ENCODE results near the gene SLC6A8.
"Not testable (repeated sequence)": the region's sequence is repeated elsewhere in the genome, so short reads cannot be mapped to it uniquely, and the experiment has no call there.

SLC6A8 gene

DNA sequence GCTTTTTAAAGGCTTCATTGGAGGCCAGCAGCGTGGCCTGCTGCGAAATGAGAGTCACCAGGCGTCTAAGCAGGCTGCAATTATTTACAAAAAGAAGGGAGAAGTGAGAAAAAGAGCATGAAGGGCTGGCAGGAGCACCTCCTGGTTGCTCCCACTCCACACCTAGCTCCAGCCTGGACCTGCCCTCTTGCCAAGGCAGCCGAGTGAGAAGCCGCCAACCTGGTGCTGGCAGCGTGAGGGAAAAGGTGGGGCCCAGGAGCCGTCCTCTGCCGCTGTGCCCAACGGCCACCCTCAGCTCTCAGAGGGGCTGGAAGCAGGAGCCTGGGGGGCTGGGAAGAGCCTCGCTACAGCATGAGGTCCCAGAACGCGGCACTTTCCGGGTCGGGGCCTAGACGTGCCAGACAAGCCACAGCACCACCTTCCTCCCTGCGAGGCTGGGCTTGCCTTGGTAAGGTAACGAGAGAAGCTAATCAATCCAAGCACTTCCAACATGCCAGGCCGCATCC lies 16.3 kb downstream of the SLC6A8 start:
- no peak for FAIRE-seq

DNA sequence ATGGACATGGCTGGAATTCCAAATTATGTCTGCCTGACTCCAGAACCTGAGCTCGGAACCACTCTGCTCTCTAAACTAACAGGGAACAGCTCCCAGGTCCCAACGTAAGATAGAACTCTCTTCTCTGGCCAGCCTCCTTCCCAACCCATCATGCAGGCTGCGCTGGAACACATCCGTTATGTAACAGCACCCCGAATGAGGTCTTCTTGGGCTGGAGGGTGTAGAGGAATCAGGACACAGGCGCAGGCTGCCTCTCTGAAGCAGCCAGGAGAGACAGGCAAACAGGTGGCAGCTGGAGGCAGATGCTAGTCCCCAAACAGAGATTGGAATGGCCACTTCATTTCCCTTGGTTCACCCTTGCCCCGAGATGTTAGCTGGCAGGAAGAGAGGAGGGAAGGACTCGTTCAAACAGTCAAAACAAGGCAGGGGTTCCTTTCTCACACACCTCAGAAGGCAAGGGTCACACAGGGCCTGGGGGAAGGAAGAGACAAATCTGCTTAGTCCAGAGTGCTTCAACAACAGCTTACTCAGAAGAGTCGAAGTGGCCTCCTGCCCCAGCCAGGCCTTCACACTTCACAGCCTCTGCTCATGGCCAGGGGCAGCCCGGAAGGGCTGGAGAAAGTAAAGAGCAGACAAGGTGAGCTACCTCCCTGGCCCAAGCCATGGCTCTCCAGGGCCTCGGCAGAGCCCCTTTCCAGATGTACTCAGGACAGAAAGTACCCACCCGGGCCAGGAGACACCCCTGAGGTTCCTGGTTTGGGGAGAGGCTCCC lies 17.1 kb downstream of the SLC6A8 start:
- not testable (repeated sequence) for FAIRE-seq; DNase-seq (ENCODE audit: insufficient read length, low spot score)

More for the DNA sequence above, 16.3 kb downstream of the SLC6A8 start:
- no peak for DNase-seq (ENCODE audit: insufficient read length, low spot score)

DNA sequence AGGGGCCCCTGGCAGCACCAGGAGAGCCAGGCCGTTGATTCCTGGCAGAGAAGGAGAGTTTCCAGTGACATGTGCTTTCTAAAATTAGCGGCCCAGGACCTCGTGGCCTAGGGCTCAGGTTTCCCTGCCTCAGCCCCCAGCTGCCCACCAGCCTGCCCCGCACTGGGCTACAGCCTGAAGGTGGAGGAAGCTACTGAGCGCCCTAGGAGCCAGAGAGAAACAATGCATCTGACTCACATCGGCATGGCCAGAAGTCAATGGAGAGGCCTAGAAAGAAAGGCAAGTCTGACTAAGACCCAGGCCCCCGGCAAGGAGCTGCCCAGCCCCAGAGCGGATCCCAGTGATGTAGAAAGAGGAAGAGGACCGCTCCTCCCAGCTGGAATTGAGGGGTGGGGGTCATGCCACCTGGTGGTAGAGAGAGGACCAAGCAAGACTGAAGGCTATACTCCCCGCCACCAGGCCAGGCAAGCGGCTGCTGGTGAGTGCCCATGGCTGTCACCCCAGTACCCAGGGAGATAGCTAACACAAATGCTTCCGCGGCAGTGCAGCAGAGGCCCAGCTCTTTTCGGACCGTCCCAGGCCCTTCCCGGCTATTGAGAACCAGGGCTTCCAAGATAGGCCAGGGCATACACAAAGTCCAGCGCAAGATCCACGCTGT lies 17.8 kb downstream of the SLC6A8 start:
- FAIRE-seq; DNase-seq (ENCODE audit: insufficient read length, low spot score): not testable (repeated sequence)

DNA sequence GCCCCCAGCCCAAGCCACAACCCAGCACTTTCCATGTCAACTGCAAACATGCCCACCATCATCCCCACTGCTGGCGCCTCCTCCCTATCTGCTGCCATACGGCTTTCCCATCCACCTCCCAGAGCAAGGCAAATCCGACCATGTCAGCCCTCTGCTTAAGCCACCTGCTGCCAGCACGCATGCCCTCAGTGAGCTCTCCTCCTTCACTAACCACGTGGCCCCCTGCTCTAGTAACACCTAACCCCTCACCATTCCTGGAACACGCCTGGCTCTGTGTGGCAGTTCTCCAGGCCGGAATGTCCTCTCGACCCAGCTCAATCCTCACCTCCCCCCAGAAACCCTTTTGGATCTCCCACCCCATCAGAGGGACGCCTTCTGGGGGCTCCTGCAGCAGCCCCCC lies 19.1 kb downstream of the SLC6A8 start:
- DNase-seq (ENCODE audit: insufficient read length, low spot score) = no peak

DNA sequence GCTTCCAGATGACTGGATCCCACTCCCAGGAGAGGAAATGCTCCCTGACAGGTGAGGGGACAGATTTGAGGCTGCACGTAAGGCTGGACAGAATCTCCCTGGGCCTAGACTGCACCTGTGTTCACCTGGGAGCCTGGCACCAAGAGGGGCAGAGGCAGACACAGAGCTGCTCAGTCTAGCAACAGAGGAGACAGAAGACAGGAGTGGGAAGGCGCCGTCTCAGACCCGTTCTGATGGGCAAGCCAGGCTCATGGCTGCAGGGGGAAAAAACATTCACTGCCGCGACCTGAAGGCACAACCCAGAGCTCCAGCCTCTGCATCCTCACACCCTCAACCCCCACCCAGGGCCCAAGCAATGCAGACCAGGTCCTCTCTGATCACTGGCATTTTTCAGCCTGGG lies 19.7 kb downstream of the SLC6A8 start:
- DNase-seq (ENCODE audit: insufficient read length, low spot score) (no peak), FAIRE-seq (no peak)

More for the DNA sequence above, 19.1 kb downstream of the SLC6A8 start:
- FAIRE-seq = no peak

DNA sequence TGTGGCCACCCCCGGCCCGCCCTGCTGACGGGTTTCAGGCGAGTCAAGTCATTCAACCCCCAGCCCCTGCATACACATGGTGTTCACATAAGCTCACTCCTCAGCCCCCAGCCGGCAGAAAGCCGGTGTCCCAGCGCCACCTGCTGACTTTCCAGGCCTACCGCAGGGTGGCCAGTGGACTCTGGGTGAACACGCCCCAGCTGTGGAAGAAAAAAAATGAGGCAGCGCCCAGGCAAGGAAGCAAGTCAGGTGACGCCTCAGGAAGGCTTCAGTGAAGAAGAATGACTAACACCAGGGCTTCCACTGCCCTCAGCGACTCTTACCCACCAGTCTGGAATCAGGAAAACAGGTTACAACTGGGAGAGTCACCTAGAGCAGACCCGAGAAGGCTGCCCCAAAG lies 20.7 kb downstream of the SLC6A8 start:
- peak; percentile 51 for DNase-seq (ENCODE audit: insufficient read length, low spot score)
- no peak for FAIRE-seq

DNA sequence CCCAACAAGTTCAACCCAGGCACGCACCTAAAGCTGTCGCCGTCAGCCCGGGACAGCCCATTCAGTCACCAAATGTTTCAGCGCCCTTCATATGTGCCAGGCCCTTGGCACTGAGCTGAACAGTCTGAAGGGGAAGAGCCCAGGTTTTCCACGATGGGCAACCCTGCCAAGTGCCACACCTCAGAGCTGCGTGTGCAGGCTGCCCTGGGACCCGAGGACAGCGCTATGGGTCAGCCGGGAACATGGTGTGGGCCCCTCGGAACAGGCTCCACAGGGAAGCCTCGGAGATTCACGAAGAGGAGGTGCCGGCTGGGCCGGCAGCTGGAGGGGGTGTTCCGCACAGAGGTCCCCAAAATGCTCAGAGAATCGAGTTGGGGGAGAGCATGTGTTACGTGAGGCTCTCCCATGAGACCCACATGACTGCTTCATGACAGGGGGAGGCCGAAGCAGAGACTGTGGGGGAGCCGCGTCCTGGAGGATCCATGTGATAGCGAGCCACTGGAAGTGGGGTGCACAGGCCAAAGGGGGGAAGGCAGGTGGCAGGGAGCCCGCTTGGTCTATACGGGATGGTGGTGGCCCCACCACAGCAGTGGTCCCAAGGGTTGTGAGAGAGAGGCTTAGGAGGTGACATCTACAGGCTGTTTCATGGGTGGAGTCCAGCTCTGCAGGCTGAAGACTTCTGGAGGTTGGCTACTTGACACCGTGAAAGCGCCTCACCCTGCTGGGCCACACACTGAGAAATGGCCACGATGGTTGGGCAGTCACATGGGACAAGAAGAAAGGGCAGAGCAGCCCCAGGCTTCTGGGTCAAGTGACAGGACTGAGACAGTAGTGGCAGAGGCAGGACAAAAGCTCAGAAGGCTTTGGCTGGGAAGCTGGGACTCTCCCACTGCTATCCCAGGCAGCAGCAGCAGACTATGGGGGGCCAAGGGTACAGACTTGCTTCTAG lies 22.3 kb downstream of the SLC6A8 start:
- DNase-seq (ENCODE audit: insufficient read length, low spot score) = no peak
- no peak for FAIRE-seq

DNA sequence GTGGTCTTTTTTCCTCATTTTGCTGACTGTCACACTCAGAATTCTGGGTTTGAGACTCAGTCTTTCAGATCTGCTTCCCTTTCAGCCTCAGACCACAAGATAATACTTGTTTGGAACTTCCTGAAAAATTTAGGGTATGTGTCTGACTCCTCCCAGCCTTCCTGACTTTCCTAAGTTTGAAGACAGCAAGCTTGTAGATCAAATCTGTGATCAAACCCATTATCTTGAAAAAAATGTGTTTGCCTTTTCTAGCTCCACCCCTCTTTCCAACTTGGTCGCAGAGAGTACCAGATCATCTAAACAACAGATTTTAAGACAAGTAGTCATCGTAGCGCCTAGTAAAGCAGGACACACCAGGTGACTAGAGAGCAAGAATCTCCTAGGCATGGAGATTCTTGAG lies 26.5 kb downstream of the SLC6A8 start:
- FAIRE-seq (no peak), DNase-seq (ENCODE audit: insufficient read length, low spot score) (no peak)

DNA sequence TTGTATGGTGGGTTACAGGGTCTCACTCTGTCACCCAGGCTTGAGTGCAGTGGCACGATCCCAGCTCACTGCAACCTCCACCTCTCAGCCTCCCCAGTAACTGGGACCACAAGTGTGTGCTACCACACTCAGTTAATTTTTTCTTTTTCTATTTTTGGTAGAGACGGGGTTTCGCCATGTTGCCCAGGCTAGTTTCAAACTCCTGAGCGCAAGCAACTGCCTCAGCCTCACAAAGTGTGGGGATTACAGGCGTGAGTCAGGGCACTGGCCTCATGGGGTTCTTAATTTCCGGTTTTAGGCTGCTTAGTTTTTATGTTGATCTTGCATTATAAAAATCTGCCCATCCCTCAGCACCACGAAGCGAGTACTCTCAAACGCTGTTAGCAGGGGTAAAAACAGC lies 29.7 kb downstream of the SLC6A8 start:
- no peak for FAIRE-seq

DNA sequence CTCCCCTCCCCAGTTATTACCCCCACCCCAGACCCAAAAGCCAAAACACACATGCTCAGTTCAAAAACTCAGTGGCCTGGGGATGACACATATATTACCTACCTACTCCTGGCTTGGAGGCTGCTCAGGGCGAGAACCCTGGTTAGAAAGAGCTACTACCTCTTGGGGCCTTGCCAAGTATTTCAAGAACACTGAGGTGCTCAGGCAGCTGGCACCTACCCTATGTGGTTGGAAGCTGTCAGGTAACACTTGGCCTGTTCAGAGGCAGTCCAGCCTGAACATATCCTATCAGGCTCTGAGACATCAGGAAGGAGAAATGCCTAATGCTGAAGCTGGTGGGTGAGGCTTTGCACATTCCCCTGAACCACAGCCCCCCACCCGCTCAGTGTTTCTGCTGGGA lies 31.5 kb downstream of the SLC6A8 start:
- no peak for FAIRE-seq
- DNase-seq (ENCODE audit: insufficient read length, low spot score) = no peak

More for the DNA sequence above, 29.7 kb downstream of the SLC6A8 start:
- DNase-seq (ENCODE audit: insufficient read length, low spot score) = no peak

DNA sequence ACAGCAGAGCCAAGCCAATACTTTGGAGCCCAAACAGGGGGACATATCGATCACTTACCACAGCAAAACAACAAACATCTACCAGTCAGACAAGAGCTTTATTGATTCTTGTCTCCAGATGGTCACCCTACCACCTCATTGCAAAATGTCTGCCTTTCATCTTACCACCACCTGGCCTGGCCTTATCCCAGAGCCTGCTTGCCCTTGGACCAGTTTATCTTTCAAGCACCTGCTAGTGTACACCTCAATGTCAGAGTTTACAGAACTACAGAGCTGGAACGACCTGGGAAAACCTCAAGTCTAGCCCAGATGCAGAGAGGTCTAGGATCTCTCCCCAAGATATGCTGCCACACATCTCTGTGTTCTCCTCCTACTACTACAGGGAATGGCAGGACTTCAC lies 32.0 kb downstream of the SLC6A8 start:
- DNase-seq (ENCODE audit: insufficient read length, low spot score) = no peak
- FAIRE-seq = no peak

DNA sequence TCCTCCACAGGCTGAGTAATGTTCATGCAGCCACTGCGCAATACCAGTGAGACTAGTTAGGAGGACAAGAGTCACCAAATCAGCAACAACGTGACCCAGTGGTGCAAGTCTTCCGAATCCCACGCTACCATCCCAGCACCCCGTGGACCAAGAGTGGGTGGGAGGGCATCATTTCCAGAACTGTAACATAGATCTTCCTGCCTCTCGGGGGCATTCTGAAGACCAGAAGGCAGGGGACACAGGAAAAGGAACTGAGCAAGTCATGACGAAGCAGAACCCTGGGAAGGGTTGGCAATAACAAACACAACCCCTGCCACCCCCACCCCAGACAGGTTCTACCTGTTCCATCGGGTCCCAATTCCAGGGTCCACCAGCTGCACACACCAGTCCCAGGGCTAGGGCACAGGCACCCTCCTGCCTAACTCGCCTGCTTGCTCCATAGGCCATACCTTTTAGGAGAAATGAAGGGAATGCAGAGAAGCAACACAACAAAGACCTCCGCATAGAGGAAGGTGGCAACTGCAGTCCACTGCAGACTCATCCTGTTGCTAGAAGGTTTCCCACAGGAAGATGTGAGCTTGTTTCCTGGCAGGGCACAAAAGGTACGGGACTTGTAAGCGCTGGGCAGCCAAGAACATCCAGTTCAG lies 35.1 kb downstream of the SLC6A8 start:
- no peak for FAIRE-seq

DNA sequence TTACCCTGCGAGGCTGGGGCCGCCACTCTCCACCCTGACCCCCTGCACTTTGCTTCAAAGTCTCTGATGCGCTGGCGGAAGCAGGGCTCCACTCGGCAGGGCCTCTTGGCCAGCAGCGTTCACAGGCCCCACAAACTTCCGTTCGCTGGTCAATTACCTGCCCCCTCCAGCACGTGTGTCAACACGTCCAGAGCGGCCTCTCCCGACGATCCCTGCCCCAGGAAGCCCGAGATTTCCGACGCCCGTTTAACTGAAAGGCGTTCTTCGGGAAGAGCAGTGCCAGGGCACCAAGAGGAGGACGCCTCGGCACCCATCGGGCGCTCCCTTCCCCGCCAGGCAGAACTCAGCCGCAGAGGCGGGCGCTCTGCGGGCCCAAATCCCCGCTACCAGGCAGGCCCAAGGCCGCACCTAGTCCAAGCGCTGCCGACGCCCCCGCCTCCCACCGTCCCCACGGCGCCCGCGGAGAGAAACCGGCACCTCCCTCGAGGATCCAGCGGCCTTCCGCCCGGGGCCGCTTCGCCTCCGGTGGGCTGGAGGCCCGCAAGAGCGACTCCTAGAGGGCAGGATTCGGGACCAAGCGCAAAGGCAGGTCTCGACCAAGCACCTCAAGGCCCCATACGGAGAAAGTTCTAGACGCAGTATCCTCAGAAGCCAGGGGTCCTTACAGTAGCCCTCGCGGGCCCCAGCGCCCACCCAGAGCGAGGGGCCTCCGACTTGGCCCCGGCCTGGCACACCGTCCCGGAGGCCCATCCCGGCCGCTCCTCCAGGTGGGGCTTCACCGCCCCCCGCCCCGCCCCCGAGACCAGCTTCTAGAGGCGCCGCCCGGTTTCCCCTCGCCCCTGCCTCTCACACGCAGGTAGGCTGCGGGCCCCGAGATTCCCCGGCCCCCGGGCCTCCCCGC lies 35.9 kb downstream of the SLC6A8 start:
- FAIRE-seq (no peak), DNase-seq (ENCODE audit: insufficient read length, low spot score) (peak; percentile 11)

More for the DNA sequence above, 35.1 kb downstream of the SLC6A8 start:
- no peak for DNase-seq (ENCODE audit: insufficient read length, low spot score)

DNA sequence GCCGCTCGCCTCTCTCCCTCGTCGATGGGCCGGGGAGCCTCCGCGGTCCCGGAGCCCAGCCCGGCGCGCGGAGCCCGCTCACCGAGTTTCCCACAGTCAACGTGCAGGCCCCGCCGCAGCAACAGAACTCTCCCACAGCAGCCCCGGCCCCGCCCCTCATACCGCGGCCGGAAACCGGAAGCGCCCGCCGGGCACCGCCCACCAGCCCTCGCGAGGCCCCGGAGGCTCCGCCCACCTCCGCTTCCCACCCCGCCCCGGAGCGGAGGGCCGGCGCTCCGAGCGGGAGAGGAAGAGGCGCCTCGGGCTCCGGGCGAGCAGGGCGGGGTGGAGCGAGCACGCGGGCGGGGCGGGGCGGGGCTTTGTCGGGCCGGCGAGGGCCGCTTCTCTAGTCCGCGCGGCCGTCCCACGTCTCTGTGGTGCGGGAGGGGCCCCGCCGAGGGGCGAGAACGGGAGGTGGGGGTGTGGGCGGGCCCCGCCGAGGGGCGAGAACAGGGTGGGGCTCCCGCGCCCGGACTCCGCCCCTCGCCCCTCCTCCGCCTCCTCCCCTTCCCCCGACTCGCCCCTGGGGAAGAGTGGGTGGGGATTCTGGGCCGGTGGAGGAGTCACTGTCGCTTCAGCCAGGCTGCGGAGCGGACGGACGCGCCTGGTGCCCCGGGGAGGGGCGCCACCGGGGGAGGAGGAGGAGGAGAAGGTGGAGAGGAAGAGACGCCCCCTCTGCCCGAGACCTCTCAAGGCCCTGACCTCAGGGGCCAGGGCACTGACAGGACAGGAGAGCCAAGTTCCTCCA lies 36.7 kb downstream of the SLC6A8 start, which contains the start of the genes ABCD1 and BCAP31:
TSS of gene ABCD1 (plus strand) at position 605 of the 787 bp plus-strand sequence. CDS start 411 bp downstream, outside the sequence.
TSS of gene BCAP31 (minus strand) at position 136 of the 787 bp plus-strand sequence. CDS start 1,143 bp downstream, outside the sequence.
- no peak for FAIRE-seq

DNA sequence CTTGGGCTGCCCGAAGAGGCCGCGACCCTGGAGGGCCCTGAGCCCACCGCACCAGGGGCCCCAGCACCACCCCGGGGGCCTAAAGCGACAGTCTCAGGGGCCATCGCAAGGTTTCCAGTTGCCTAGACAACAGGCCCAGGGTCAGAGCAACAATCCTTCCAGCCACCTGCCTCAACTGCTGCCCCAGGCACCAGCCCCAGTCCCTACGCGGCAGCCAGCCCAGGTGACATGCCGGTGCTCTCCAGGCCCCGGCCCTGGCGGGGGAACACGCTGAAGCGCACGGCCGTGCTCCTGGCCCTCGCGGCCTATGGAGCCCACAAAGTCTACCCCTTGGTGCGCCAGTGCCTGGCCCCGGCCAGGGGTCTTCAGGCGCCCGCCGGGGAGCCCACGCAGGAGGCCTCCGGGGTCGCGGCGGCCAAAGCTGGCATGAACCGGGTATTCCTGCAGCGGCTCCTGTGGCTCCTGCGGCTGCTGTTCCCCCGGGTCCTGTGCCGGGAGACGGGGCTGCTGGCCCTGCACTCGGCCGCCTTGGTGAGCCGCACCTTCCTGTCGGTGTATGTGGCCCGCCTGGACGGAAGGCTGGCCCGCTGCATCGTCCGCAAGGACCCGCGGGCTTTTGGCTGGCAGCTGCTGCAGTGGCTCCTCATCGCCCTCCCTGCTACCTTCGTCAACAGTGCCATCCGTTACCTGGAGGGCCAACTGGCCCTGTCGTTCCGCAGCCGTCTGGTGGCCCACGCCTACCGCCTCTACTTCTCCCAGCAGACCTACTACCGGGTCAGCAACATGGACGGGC lies 37.5 kb downstream of the SLC6A8 start:
- DNase-seq (ENCODE audit: insufficient read length, low spot score) (no peak), FAIRE-seq (no peak)

More for the DNA sequence above, 36.7 kb downstream of the SLC6A8 start, which contains the start of the genes ABCD1 and BCAP31:
- peak; percentile 80 for DNase-seq (ENCODE audit: insufficient read length, low spot score)

DNA sequence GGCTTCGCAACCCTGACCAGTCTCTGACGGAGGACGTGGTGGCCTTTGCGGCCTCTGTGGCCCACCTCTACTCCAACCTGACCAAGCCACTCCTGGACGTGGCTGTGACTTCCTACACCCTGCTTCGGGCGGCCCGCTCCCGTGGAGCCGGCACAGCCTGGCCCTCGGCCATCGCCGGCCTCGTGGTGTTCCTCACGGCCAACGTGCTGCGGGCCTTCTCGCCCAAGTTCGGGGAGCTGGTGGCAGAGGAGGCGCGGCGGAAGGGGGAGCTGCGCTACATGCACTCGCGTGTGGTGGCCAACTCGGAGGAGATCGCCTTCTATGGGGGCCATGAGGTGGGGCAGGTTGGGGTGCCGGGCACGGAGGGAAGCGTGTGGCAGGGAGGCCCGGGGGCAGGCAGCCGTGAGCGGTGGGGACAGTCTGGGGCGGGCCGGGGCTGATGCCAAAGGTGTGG lies 38.1 kb downstream of the SLC6A8 start:
- DNase-seq (ENCODE audit: insufficient read length, low spot score) (no peak), FAIRE-seq (no peak)
